Pons (tissue), 1 donor: Measurements from ENCODE around the gene TFPI.
"Not testable (repeated sequence)": the region's sequence is repeated elsewhere in the genome, so short reads cannot be mapped to it uniquely, and the experiment has no call there.

Source experiments
- DNase-seq: peaks from one replicate; pipeline ENCODE4 v3.0.0-alpha.2; 2016; ENCODE audit warnings: low spot score

TFPI gene

DNA sequence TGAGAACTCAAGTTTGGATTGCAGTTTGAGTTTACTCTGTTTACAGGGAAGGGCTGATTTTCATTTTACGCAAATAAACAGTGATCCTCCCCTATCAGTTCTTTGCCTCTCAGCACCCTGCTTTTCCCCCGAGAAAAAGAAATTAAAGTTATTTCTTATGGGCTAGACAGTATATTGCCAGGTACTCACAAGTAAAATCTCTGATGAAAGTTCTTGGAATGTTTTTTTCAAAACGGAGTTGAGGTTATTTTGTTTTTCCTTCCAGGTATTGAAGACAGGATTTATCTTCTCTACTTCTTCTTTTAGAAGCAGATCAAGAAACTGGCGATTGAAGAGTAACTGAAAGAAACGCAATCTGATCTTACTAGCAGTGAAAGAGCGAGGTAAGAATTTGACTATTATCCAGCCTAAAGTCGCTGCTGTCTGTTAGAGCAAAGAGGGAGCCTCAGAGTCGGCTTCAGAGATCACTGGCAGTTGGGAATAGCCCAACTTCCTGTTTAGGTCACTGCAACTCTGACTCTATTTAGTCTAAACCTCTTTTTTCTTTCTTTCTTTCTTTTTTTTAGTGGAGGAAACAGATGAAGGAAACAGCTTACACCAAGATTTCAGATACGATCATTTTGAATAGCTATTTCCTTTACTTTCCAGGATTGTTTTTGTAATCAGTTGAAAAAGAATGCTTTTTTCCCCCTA is at the start of gene TFPI:
Gene TFPI (minus strand): TSS at position 425 of the 693 bp plus-strand sequence. CDS start 50,667 bp downstream, outside the sequence.
- no peak for DNase-seq

DNA sequence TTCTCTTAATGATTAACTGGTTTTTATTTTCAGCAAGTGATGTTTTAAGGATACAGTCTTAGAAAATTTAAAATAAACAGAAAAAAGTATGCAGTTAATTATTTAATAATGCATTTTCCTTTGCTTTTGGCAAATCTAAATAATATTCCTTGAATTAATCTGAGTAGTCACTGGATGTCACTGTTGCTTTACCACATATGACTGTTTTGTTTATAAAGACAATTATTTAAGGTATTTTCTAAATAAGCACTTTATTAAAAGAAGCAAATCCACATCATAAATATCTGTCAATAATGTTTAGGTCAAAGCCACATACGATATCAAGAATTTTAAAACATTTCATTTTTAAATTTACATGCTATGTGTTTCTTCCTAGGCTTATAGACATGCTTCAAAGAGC is 40.6 kb upstream of the TFPI start:
- DNase-seq, result peak; percentile 13

DNA sequence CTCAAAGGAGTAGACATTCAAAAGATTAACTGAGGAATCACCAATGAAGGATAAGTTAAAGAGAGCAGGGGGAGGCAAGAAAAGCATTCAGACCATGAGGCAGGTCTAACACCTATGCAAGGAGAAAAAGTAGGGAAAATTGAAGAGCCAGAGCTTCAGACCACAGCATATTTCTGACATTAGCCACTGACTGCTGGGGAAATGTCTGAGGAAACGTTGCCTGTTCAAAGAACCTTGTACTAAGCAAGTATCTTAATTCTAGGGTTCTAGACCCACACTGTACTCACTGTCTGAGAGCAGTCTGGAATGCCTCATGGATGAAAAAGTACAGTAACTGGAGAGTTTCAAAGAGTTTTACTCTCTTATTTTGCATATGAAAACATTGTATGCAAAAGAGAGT is 39.5 kb upstream of the TFPI start:
- no peak for DNase-seq

DNA sequence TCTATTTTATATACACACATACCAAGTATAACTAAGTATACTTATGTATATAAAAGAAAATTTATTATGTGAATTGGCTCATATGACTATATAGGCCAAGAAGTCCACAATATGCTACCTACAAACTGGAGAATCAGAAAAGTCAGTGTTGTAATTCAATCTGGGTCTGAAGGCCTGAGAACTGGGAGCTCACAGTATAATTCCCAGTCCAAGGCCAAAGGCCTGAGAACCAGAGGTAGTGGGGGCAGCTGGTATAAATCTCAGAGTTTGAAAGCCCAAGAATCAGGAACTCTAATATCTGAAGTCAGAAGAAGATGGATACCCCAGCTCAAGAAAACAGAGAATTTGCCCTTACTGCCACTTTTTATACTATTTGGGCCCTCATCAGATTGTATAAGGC is 38.9 kb upstream of the TFPI start:
- DNase-seq, result no peak

DNA sequence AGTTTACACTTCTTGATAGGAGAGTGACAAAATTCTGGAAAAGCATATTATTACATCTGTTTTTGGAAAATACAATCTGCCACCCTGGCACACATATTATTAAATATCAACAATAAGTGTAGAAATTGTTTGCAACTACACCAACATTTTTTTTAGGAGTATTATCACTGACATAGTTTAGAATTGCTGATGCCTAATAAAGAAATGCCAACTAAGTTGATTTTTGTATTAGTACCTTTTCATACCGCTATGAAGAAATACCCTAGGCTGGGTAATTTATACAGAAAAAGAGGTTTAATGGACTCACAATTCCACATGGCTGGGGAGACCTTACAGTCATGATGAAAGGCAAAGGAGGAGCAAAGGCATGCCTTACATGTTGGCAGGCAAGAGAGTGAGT is 35.9 kb upstream of the TFPI start:
- DNase-seq, result no peak

DNA sequence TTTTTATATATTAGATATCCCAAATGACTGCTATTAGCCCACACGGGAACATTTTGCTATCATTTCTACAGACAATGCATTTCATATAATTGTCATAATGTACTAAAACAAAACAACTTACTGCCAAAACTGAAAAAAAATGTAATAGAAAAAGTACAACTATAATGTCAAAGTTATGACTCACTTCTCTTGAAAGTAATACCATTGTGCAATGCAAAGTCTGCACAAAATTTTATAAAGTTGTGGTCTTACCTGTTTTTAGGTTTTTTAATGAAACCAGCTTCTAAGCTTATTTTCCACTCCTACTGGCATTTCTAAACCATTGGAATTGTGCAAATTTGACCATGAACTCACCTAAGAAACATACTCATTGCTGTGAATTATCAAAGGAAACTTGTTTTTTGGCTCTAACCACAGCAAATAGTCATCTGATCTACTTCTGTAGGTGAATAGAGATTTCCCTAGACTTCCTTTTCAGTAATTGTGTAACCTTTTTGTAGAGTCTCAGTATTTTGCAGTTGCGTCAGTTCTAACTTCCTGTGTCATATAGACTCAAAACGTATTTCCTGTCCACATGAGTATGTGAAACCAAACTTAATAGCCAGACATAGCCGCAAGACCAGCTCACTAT is 31.9 kb upstream of the TFPI start:
- no peak for DNase-seq

DNA sequence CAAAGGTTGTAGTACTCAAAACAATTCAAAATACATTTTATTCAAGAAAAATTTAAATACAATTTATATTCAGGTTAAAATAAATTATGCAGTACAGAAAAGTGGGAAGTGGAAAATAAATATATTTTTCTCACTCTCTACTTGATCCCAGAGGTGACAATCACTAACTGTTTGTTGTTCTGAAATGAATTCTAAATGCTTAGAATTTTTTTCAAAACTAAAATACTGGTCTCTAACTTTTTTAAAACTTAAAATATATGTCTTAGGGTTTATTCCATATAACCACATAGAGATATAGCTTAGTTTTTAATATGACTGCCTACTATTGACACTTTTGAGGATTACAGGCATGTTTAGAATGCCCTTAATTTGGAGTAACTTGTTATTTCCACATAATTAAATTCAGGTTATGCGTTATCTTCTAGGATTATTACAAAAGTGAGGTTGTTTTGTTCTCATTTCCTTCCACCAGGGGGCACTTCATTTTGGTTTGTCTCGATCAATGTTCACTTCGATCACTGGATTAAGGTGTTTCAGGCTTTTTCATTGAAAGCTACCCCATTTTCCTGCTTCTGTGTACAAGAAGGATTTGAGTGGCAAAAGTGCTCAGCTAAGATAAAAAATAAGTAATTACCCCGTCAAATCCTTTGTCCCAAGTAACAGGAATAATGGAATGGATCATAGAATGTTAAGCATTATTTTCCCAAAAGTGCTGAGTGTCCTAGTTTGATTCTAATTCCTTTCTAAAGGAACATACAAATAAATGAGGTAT is 27.1 kb upstream of the TFPI start:
- DNase-seq, result peak; percentile 41

DNA sequence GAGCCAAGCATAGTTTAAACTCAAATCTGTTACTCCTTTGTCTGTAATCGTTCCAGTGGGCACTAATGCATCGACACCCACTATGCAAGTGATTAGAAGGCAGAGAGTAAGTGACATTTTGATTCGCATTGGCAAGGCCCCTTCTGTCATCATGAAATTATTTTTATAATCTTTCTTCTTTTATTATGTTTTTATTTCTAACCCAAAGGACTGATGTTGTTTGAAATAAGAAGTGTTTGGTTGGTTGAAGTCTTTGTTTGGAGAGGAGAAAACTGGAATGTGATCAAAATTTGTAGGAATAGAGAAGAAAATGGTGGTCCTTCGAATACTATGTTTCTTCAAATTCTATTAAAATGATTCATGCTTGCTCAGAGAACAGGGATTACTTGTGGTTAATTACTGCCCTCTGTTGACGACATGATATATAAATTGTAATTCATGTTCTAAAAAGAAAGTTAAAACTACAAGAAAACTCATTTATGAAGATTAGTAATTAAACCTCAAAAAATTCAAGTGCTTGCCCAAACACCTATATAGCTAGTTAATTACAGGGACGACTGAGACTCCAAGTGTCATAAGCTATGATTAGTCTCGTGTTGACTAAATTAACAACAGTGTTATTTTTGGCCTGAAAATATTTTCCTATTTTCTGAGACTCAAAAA is 26.4 kb upstream of the TFPI start:
- DNase-seq, result peak; percentile 67

DNA sequence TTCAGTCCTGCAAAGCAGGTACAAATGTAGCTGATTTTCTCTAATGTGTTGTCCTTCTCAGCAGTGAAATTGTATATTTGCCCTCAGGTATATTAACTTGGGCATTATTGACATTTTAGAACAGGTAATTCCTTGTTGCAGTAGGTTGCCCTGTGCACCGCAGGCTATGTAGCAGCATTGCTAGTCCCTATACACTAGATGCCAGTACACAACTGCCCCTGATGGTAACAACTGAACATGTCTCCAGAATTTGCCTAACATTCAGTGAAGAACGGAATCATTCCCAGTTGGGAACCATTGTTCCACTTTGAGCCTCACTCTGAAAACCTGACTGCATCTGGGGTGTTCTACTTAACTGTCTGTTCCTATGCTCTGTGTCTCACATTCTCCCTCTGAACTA is 23.1 kb upstream of the TFPI start:
- DNase-seq, result no peak

DNA sequence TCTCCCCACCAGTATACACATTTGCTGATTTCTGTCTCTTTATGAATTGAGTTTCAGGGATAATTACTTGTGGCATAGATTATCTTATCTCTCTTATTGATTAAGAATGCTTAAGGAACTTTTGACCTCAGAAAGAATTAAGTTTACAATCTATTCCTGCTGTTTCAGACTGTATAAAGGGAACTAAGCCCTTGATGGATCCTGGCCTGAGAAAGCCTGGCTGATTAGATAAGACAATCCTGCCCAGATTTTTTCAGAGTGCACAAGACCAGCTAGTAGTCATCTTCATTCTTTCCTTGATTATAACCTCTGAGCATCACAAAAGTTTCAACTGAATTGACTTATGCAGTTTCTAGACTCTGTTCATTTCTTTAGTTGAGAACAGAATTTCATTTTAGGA is 22.7 kb upstream of the TFPI start:
- no peak for DNase-seq

DNA sequence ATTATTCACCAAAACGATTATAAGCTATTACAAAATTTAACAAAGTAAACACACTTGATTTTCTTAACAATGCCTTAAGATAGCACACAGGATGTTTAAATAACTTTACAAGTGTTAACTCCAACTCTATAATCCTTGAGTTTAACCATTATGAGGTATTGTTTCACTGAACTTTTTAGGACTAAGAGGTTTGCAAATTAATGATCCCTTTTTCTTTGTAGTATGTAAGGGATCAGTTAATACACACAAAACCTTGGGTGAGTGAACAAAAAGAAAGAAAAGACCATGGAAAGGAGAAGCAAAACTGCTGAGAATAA is 21.5 kb upstream of the TFPI start:
- DNase-seq, result no peak

DNA sequence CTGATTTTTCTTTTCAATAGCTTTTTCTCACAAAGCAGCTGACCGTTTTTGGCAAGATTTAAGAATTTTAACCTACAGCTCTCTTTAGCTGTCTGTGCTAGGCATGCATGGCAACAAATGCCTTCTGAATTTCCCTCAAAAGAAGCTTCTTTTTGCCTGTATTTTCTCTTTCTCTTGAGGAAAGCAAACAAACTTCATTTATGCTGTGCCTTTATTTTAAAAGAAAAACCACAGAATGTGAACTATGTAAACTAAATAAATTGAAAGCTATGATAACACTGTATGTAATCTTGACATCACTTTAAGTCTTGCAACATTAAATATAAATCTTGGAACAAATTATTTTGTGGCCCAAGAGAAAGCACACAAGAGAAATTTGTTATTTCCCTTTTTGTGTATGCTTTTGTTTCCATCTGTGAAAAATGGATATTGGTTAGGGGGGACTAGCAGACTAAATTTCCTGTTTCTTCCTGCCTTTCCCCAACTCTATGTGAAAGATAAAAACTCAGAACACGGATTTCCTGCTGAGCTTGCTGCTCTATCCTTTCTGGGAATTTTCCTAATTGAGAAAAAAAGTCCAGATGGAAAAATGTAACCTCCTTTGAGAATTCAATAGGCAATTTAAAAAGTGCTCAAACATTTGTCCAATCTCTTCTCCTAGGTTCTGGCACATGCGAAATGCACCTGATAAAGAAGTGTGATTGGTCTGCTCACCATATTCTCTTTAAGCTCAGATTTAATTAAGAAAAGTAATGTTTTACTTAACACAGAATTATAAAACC is 20.9 kb upstream of the TFPI start:
- no peak for DNase-seq

DNA sequence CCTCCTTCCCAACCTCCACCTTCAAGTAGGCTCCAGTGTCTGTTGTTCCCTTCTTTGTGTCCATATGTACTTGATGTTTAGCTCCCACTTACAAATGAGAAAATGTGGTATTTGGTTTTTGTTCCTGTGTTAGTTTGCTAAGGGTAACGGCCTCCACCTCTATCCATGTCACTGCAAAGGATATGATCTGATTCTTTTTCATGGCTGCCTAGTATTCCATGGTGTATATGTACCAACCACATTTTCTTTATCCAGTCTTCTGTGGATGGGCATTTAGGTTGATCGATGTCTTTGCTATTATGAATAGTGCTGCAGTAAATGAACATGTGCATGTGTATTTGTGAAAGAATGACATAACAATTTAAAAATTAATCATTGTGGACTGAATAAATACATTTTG is 19.5 kb upstream of the TFPI start:
- no peak for DNase-seq

DNA sequence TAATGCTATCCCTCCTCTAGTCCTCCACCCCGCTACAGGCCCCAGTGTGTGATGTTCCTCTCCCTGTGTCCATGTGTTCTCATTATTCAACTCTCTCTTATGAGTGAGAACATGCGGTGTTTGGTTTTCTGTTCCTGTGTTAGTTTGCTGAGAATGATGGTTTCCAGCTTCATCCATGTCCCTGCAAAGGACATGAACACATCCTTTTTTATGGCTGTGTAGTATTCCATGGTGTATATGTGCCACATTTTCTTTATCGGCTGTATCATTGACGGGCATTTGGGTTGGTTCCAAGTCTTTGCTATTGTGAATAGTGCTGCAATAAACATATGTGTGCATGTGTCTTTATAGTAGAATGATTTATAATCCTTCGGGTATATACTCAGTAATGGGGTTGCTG is 17.8 kb upstream of the TFPI start:
- DNase-seq, result not testable (repeated sequence)

DNA sequence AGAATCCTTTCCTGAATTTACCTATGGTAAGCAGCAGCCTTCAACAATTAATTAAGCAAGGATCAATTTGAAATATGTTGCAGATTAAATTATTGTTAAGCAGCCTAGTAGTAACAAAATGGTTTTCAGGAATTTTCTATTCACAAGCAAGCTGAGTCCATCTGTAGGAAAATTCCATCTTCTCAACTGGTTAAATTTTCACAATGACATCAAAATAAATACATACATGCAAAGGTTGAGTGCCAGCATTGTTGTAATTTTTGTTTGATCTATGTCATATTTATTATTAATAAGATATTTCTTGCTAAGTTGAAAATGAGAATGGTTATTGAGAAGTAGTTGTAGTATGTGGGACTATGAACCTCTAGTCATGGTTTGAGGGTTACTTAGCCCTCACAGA is 15.3 kb upstream of the TFPI start:
- DNase-seq, result no peak

DNA sequence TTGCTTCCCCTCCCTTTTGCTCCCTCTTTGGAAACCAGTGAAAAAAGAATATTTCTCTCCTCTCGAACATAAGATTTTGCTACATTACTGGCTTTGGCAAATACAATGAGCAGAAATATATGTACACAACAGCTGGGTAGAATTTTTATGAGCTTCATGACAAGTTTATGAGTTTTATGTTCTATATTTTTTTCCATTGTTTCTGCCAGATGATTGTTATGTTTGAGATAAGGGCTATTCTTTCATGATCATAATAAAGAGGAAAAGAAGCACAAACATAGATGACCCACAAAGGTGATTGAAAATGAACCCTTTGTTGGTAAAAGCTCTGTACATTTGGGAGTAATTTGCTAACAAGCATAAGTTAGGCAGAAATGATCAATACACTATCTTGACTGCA is 14.8 kb upstream of the TFPI start:
- DNase-seq, result no peak

DNA sequence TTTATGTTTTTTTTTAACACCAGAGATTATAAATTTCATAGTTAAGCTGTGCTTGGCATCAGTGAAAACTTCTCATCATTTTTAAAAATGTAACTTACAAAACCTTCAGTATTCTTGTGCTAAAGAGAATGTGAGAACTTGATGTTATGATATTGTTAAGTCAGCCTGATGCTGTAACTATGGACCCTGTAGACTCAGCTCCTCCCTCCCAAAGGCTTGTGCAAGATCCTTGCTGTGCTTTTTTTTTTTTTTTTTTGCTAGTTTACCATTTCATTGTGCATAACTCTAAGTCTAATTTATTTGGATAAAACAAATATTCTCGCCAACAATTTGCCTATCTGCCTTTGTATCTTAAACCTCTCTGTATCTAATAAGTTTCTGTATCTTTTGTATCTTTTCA is 12.9 kb upstream of the TFPI start:
- DNase-seq, result no peak

DNA sequence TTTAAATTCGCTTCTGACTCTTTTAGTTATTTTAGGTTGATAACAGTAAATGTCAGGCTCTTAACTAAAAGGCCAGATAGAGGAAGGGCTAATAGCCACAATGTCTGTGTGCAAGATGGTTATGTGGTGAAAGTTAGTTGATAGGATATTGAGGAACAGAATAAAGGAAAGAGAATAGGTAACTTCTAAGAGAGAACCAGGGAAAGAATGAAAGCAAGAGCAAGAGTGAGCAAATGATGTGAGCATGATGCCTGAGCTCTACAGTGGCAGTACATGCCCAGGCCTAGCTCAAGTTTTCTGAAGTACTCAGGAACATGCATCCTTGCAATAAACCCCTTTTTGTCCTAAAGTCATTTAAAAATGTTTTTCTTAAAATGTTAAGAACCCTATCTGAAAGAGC is 12.5 kb upstream of the TFPI start:
- no peak for DNase-seq

DNA sequence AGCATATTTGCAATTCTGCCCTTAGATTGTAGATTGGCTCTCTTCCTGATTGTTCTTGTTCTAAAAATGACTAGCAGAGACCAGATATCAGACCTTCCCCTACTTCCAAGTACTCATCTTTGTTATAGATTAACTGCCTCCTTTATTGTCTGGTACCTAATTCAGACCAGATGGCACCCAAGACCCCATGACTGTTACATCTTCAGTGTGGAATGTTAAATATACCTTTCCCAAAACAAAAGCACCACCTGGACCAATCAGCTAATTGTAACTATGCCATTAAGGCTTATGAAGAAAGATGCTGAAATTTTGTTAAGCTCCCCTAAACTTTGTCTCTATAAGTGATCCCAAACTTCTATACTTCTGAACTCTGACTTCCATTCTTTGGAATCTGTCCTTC is 12.0 kb upstream of the TFPI start:
- no peak for DNase-seq

DNA sequence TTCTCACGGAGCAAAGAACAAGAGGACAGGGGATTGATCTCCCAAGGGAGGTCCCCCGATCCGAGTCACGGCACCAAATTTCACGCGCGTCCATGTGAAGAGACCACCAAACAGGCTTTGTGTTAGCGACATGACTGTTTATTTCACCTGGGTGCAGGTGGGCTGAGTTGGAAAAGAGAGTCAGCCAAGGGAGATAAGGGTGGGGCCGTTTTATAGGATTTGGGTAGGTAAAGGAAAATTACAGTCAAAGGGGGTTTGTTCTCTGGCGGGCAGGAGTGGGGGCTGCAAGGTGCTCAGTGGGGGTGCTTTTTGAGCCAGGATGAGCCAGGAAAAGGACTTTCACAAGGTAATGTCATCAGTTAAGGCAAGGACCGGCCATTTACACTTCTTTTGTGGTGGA is 11.4 kb upstream of the TFPI start:
- not testable (repeated sequence) for DNase-seq

DNA sequence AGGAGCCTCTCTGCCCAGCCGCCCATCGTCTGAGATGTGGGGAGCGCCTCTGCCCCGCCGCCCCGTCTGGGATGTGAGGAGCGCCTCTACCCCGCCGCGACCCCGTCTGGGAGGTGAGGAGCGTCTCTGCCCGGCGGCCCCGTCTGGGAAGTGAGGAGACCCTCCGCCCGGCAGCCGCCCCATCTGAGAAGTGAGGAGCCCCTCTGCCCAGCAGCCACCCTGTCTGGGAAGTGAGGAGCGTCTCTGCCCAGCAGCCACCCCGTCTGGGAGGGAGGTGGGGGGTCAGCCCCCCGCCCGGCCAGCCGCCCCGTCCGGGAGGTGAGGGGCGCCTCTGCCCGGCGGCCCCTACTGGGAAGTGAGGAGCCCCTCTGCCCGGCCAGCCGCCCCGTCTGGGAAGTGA is 2.3 kb upstream of the TFPI start:
- not testable (repeated sequence) for DNase-seq

DNA sequence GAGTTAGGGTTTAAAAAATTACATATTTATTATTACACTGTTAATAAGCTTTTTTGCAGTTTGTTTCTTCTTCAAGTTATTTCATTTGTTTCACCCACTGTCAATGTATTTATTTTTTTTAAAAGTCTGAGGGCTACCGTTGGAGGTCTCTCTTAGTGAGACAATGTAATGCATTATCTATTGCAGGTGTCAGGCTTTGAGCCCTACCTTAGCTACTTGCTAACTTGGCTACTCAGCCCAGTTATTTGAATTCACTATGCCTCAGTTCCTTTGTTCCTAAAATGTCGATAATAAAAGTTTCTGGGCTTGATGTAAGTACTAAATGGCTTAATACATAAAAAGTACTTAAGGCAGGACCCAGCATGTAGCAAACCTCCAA is 458 bp upstream of the TFPI start:
- no peak for DNase-seq
